ENCODE measurements around the gene ST3GAL6. TPM values are rescaled to one million over a fixed set of nuclear protein-coding genes. Genes with fewer than 3 reads are reported as not detected.

Gene ST3GAL6
- total and polyA plus RNA-seq, 2 of the 13 experiments (the other 11 are each of a cell fraction or from before 2014, with no cell fraction given) = 17.5 to 23.2 TPM

- TF ChIP-seq ZNF609 (CRISPR knock-in tag; IDR thresholded peaks at IDR 0.05; ENCODE audit: borderline replicate concordance) = no peak; the same call in 1 of the 2 replicates
- no peak for TF ChIP-seq TFDP2 (CRISPR knock-in tag; IDR thresholded peaks at IDR 0.05)
- no peak for TF ChIP-seq ZNF737 (CRISPR knock-in tag; IDR thresholded peaks at IDR 0.05; ENCODE audit: borderline replicate concordance)
- no peak for TF ChIP-seq ZIK1 (CRISPR knock-in tag; IDR thresholded peaks at IDR 0.05; ENCODE audit: borderline replicate concordance, low read depth)
- no peak for TF ChIP-seq REL (CRISPR knock-in tag; conservative IDR thresholded peaks at IDR 0.05)
- TF ChIP-seq MBD4 (IDR thresholded peaks at IDR 0.05; ENCODE audit: borderline replicate concordance, low read length) = no peak
- 0 out of 2 replicates have a peak, but pooled peaks have one; percentile 44 for TF ChIP-seq ZNF12 (CRISPR knock-in tag; IDR thresholded peaks at IDR 0.05)
- TF ChIP-seq, protein P1, sequence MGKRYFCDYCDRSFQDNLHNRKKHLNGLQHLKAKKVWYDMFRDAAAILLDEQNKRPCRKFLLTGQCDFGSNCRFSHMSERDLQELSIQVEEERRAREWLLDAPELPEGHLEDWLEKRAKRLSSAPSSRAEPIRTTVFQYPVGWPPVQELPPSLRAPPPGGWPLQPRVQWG (CRISPR knock-in tag; IDR thresholded peaks at IDR 0.05; ENCODE audit: borderline replicate concordance, low read depth) = no peak
- peak; percentile 47; the same call in 1 of the 2 replicates for TF ChIP-seq LCORL (IDR thresholded peaks at IDR 0.05)
- peak; percentile 63; the same call in 1 of the 2 replicates for TF ChIP-seq LCORL (CRISPR knock-in tag; IDR thresholded peaks at IDR 0.05)
- TF ChIP-seq ZNF253 (CRISPR knock-in tag; IDR thresholded peaks at IDR 0.05; ENCODE audit: borderline replicate concordance) = no peak
- peak; percentile 42 for TF ChIP-seq FOXA3 (CRISPR knock-in tag; IDR thresholded peaks at IDR 0.05)
- no peak for TF ChIP-seq TOPORS (CRISPR knock-in tag; IDR thresholded peaks at IDR 0.05)
- no peak for TF ChIP-seq ZNF703 (CRISPR knock-in tag; IDR thresholded peaks at IDR 0.05; ENCODE audit: borderline replicate concordance)
- TF ChIP-seq ZSCAN22 (CRISPR knock-in tag; IDR thresholded peaks at IDR 0.05) = no peak
- TF ChIP-seq, protein P2, sequence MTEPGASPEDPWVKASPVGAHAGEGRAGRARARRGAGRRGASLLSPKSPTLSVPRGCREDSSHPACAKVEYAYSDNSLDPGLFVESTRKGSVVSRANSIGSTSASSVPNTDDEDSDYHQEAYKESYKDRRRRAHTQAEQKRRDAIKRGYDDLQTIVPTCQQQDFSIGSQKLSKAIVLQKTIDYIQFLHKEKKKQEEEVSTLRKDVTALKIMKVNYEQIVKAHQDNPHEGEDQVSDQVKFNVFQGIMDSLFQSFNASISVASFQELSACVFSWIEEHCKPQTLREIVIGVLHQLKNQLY (CRISPR knock-in tag; IDR thresholded peaks at IDR 0.05) = peak; percentile 29; the same call in 1 of the 2 replicates
- no peak for TF ChIP-seq SCMH1 (CRISPR knock-in tag; IDR thresholded peaks at IDR 0.05; ENCODE audit: borderline replicate concordance)
- TF ChIP-seq BRD4 (CRISPR knock-in tag; IDR thresholded peaks at IDR 0.05) = no peak
- no peak for TF ChIP-seq ZNF766 (CRISPR knock-in tag; IDR thresholded peaks at IDR 0.05; ENCODE audit: borderline replicate concordance)
- no peak for TF ChIP-seq RARG (CRISPR knock-in tag; IDR thresholded peaks at IDR 0.05; ENCODE audit: low read depth)
- no peak for TF ChIP-seq SALL2 (CRISPR knock-in tag; IDR thresholded peaks at IDR 0.05)
- TF ChIP-seq KDM3A (CRISPR knock-in tag; IDR thresholded peaks at IDR 0.05; ENCODE audit: low read depth) = no peak
- TF ChIP-seq, protein P3, sequence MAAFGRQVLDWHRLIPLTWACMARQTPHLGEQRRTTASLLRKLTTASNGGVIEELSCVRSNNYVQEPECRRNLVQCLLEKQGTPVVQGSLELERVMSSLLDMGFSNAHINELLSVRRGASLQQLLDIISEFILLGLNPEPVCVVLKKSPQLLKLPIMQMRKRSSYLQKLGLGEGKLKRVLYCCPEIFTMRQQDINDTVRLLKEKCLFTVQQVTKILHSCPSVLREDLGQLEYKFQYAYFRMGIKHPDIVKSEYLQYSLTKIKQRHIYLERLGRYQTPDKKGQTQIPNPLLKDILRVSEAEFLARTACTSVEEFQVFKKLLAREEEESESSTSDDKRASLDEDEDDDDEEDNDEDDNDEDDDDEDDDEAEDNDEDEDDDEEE (CRISPR knock-in tag; IDR thresholded peaks at IDR 0.05) = no peak
Measured at GRCh38 chr3:98786364-98787006, 23.3 kb downstream of the ST3GAL6 start (continued).
